Measurements from ENCODE around the gene CREB5.

DNA sequence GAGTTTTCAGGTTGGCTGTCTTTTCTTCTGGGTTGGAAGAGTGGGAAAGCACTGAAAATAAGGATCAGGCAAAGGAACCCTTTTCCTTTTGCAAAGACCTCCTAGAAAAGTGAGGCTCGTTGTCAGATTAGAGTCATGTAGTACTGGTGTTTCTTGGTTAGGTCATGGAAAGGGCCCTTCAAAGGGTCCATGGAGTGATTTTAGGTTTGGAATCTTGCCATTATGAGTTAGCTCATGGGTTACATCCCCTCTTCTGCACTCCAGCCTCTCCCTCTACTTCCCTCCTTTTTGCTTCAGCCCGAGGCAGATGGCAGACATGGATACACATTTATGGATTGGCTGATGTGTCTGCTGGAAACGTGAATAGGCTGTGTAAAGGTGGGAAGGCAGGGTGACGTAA, 47.0 kb downstream of the CREB5 start:
- TF ChIP-seq, protein P1, sequence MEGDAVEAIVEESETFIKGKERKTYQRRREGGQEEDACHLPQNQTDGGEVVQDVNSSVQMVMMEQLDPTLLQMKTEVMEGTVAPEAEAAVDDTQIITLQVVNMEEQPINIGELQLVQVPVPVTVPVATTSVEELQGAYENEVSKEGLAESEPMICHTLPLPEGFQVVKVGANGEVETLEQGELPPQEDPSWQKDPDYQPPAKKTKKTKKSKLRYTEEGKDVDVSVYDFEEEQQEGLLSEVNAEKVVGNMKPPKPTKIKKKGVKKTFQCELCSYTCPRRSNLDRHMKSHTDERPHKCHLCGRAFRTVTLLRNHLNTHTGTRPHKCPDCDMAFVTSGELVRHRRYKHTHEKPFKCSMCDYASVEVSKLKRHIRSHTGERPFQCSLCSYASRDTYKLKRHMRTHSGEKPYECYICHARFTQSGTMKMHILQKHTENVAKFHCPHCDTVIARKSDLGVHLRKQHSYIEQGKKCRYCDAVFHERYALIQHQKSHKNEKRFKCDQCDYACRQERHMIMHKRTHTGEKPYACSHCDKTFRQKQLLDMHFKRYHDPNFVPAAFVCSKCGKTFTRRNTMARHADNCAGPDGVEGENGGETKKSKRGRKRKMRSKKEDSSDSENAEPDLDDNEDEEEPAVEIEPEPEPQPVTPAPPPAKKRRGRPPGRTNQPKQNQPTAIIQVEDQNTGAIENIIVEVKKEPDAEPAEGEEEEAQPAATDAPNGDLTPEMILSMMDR (IDR thresholded peaks at IDR 0.05 in 2 of 3, conservative IDR thresholded peaks at IDR 0.05 in 1 of 3; ENCODE audit: borderline replicate concordance in 1 of 3, insufficient read depth in 1 of 3, low read depth in 2 of 3, low read length in 2 of 3) = no peak
- TF ChIP-seq EZH2 (IDR thresholded peaks at IDR 0.05) (no peak), POLR2AphosphoS5 (IDR thresholded peaks at IDR 0.05; ENCODE audit: low read depth, low read length) (no peak), EZH2phosphoT487 (IDR thresholded peaks at IDR 0.05; ENCODE audit: borderline replicate concordance) (no peak), POLR2A (IDR thresholded peaks at IDR 0.05; ENCODE audit: borderline replicate concordance, extremely low read depth, insufficient read depth, insufficient read length) (no peak)
- TF ChIP-seq, protein P2, sequence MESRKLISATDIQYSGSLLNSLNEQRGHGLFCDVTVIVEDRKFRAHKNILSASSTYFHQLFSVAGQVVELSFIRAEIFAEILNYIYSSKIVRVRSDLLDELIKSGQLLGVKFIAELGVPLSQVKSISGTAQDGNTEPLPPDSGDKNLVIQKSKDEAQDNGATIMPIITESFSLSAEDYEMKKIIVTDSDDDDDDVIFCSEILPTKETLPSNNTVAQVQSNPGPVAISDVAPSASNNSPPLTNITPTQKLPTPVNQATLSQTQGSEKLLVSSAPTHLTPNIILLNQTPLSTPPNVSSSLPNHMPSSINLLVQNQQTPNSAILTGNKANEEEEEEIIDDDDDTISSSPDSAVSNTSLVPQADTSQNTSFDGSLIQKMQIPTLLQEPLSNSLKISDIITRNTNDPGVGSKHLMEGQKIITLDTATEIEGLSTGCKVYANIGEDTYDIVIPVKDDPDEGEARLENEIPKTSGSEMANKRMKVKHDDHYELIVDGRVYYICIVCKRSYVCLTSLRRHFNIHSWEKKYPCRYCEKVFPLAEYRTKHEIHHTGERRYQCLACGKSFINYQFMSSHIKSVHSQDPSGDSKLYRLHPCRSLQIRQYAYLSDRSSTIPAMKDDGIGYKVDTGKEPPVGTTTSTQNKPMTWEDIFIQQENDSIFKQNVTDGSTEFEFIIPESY (IDR thresholded peaks at IDR 0.05; ENCODE audit: extremely low read depth, insufficient replicate concordance, low read length) = no peak
